H9 (cell line): ENCODE data around the gene SLC17A2. TPM values are rescaled to one million over a fixed set of nuclear protein-coding genes. Genes with fewer than 3 reads are reported as not detected.

ENCODE experiments used
- DNase-seq: peaks from one replicate; pipeline ENCODE4 v3.0.0-alpha.2; 2017
- H2AFZ ChIP-seq: one replicate; pipeline ENCODE4 v1.6.1; 2013; ENCODE audit warnings: mild to moderate bottlenecking, low read length, control low read depth, moderate library complexity
- H2AK5ac ChIP-seq: 2 replicates; pipeline ENCODE4 v1.6.1; 2013; ENCODE audit warnings: low read length, control low read depth, mixed read lengths; ENCODE audit not compliant: insufficient read length
- H2BK120ac ChIP-seq: one replicate; pipeline ENCODE4 v1.6.1; 2013; ENCODE audit warnings: low read depth, mild to moderate bottlenecking, low read length, control low read depth, inconsistent platforms; ENCODE audit not compliant: poor library complexity, severe bottlenecking
- H2BK12ac ChIP-seq: 2 replicates; pipeline ENCODE4 v1.6.1; 2013; ENCODE audit warnings: low read length, control low read depth, mixed read lengths, low read depth; ENCODE audit not compliant: insufficient read length
- H2BK15ac ChIP-seq: 2 replicates; pipeline ENCODE4 v1.6.1; 2013; ENCODE audit warnings: low read depth, low read length, control low read depth
- H2BK20ac ChIP-seq: one replicate; pipeline ENCODE4 v1.6.1; 2013; ENCODE audit warnings: low read depth, mild to moderate bottlenecking, low read length, control low read depth, inconsistent platforms; ENCODE audit not compliant: poor library complexity, severe bottlenecking
- H2BK5ac ChIP-seq: 2 replicates; pipeline ENCODE4 v1.6.1; 2013; ENCODE audit warnings: low read length, control low read depth, mixed read lengths; ENCODE audit not compliant: insufficient read length
- H3K14ac ChIP-seq: 2 replicates; pipeline ENCODE4 v1.6.1; 2013; ENCODE audit warnings: low read length, control low read depth; ENCODE audit not compliant: insufficient read depth
- H3K18ac ChIP-seq: 2 replicates; pipeline ENCODE4 v1.6.1; 2013; ENCODE audit warnings: low read depth, mild to moderate bottlenecking, mixed read lengths, low read length, control low read depth; ENCODE audit not compliant: insufficient read length
- H3K23ac ChIP-seq: 2 replicates; pipeline ENCODE4 v1.6.1; 2013; ENCODE audit warnings: low read length, control low read depth, mixed read lengths, low read depth; ENCODE audit not compliant: insufficient read length
- H3K23me2 ChIP-seq: 2 replicates; pipeline ENCODE4 v1.6.1; 2013; ENCODE audit warnings: low read depth, mild to moderate bottlenecking, mixed read lengths, low read length, control low read depth; ENCODE audit not compliant: insufficient read length, poor library complexity, severe bottlenecking
- H3K27ac ChIP-seq: 2 replicates; pipeline ENCODE4 v1.5.1; 2013; ENCODE audit warnings: low read length, control low read depth, mixed read lengths, low read depth; ENCODE audit not compliant: insufficient read length
- H3K27me3 ChIP-seq: 2 replicates; pipeline ENCODE4 v1.6.1; 2013; ENCODE audit warnings: low read length, control low read depth, inconsistent platforms; ENCODE audit not compliant: insufficient read depth
- H3K4ac ChIP-seq: 2 replicates; pipeline ENCODE4 v1.6.1; 2013; ENCODE audit warnings: low read depth, mild to moderate bottlenecking, control low read depth, inconsistent platforms, low read length, moderate library complexity
- H3K4me1 ChIP-seq: 2 replicates; pipeline ENCODE4 v1.6.1; 2013; ENCODE audit warnings: low read length, control low read depth, inconsistent platforms; ENCODE audit not compliant: insufficient read depth
- H3K4me2 ChIP-seq: 2 replicates; pipeline ENCODE4 v1.6.1; 2013; ENCODE audit warnings: low read length, control low read depth, mixed read lengths; ENCODE audit not compliant: insufficient read length, insufficient read depth
- H3K56ac ChIP-seq: 2 replicates; pipeline ENCODE4 v1.6.1; 2013; ENCODE audit warnings: low read depth, mild to moderate bottlenecking, mixed read lengths, low read length, control low read depth; ENCODE audit not compliant: insufficient read length
- H3K79me1 ChIP-seq: 2 replicates; pipeline ENCODE4 v1.6.1; 2013; ENCODE audit warnings: low read depth, mild to moderate bottlenecking, moderate library complexity, low read length, control low read depth, inconsistent platforms; ENCODE audit not compliant: insufficient read depth, poor library complexity, severe bottlenecking
- H3K79me2 ChIP-seq: 2 replicates; pipeline ENCODE4 v1.6.1; 2013; ENCODE audit warnings: low read length, control low read depth, inconsistent platforms; ENCODE audit not compliant: insufficient read depth
- H3K9ac ChIP-seq: 2 replicates; pipeline ENCODE4 v1.6.1; 2013; ENCODE audit warnings: low read length, control low read depth, mixed read lengths; ENCODE audit not compliant: insufficient read length; ENCODE audit errors: extremely low read depth
- H3K9me3 ChIP-seq: one replicate; pipeline ENCODE4 v1.6.1; 2013; ENCODE audit warnings: low read depth, low read length, inconsistent platforms; ENCODE audit not compliant: control insufficient read depth
- H3T11ph ChIP-seq: one replicate; pipeline ENCODE4 v1.6.1; 2013; ENCODE audit warnings: mild to moderate bottlenecking, low read length, control low read depth, inconsistent platforms
- H4K20me1 ChIP-seq: one replicate; pipeline ENCODE4 v1.6.1; 2013; ENCODE audit not compliant: control insufficient read depth, insufficient read length, insufficient read depth
- H4K5ac ChIP-seq: 2 replicates; pipeline ENCODE4 v1.6.1; 2013; ENCODE audit warnings: low read depth, mild to moderate bottlenecking, mixed read lengths, low read length, control low read depth; ENCODE audit not compliant: insufficient read length
- H4K8ac ChIP-seq: replicated peaks from 2 replicates; pipeline ENCODE4 v1.6.1; 2013; ENCODE audit warnings: low read length, control low read depth, mixed read lengths, low read depth; ENCODE audit not compliant: insufficient read length
- H4K91ac ChIP-seq: 2 replicates; pipeline ENCODE4 v1.6.1; 2013; ENCODE audit warnings: low read depth, mild to moderate bottlenecking, moderate library complexity, mixed read lengths, low read length, control low read depth; ENCODE audit not compliant: insufficient read length
- H3K27ac Mint-ChIP-seq, 3 experiments: 2 replicates in 2 of 3; 3 replicates in 1 of 3; pipeline ENCODE4 v1.8.0; 2020 to 2021; ENCODE audit warnings: mixed read lengths in 3 of 3, mild to moderate bottlenecking in 1 of 3, moderate library complexity in 1 of 3
- H3K27me3 Mint-ChIP-seq: 2 replicates; pipeline ENCODE4 v1.8.0; 2021; ENCODE audit warnings: low read depth, mild to moderate bottlenecking, moderate library complexity, mixed read lengths
- H3K36me3 Mint-ChIP-seq, 3 experiments: 2 replicates in 2 of 3; 3 replicates in 1 of 3; pipeline ENCODE4 v1.8.0; 2020 to 2021; ENCODE audit warnings: low read depth in 3 of 3, mixed read lengths in 3 of 3; ENCODE audit not compliant: insufficient read depth in 1 of 3
- H3K4me1 Mint-ChIP-seq, 2 experiments: 2 replicates each; pipeline ENCODE4 v1.8.0; 2020; ENCODE audit warnings: mixed read lengths in 2 of 2
- H3K4me3 Mint-ChIP-seq, 2 experiments: 2 replicates in 1 of 2; 3 replicates in 1 of 2; pipeline ENCODE4 v1.8.0; 2020 to 2021; ENCODE audit warnings: mild to moderate bottlenecking in 2 of 2, mixed read lengths in 2 of 2, moderate library complexity in 1 of 2
- H3K9me3 Mint-ChIP-seq, 2 experiments: 2 replicates in 1 of 2; 3 replicates in 1 of 2; pipeline ENCODE4 v1.8.0; 2020; ENCODE audit warnings: mild to moderate bottlenecking in 2 of 2, mixed read lengths in 2 of 2, moderate library complexity in 1 of 2
- CTCF ChIP-seq: fragments of 200-600 bp; sonication (generic); conservative IDR thresholded peaks from 3 replicates; pipeline ENCODE4 v1.8.0; 2021; ENCODE audit warnings: antibody characterized with exemption, mild to moderate bottlenecking
- WGBS: extraction: QIAGEN DNeasy Blood & Tissue Kit; methylation state at CpG from one replicate; pipeline ENCODE4 v1.1.7; 2013; ENCODE audit warnings: missing lambda C conversion rate, low lambda C conversion rate, mixed read lengths; ENCODE audit not compliant: insufficient read length; ENCODE audit errors: extremely low coverage; 5-methylcytosine and 5-hydroxymethylcytosine counted together
- total RNA-seq: library from RNA; stranded (reverse); gene quantifications from 2 replicates; pipeline ENCODE4 v1.2.1, GENCODE V29; 2021

SLC17A2 gene
- total RNA-seq, 1 experiment from 2014 or later: not detected

- WGBS: no CpG with 5 or more reads among the region's 4 CpGs
- H3K27me3 Mint-ChIP-seq: peaks cover 11% of the 10 kb centered on the region
- TF ChIP-seq CTCF: no peak
- Histone ChIP-seq H4K20me1 (no peaks in the 10 kb centered on the region), H4K8ac (no peak overlapping the region), H2BK120ac (no peak overlapping the region), H3K9me3 (no peaks in the 10 kb centered on the region), H2BK20ac (no peak overlapping the region), H4K5ac (no peak overlapping the region), H2BK12ac (no peak overlapping the region), H3K14ac (no peak overlapping the region), H3T11ph (no peak overlapping the region), H3K9ac (no peak overlapping the region), H3K4me2 (no peak overlapping the region), H2BK5ac (no peak overlapping the region), H3K4me1 (peaks cover 10% of the 10 kb centered on the region), H3K27ac (no peak overlapping the region), H3K18ac (no peak overlapping the region), H2AK5ac (no peak overlapping the region), H3K27me3 (no peaks in the 10 kb centered on the region; the same call in 1 of the 2 replicates), H3K4ac (no peak overlapping the region), H4K91ac (no peak overlapping the region), H3K79me1 (no peaks in the 10 kb centered on the region), H2BK15ac (no peak overlapping the region), H3K23me2 (no peaks in the 10 kb centered on the region), H3K56ac (no peak overlapping the region), H3K79me2 (no peaks in the 10 kb centered on the region), H2AFZ (no peak overlapping the region), H3K23ac (no peak overlapping the region)
- no peak overlapping the region for H3K27ac Mint-ChIP-seq
- H3K4me1 Mint-ChIP-seq: peaks cover 46 to 57% of the 10 kb centered on the region in 2 experiments
- peaks cover 12 to 36% (median 19%) of the 10 kb centered on the region in 3 experiments for H3K36me3 Mint-ChIP-seq
- H3K9me3 Mint-ChIP-seq: peaks cover 8 to 9% of the 10 kb centered on the region in 2 experiments
- no peak for DNase-seq
- H3K4me3 Mint-ChIP-seq: no peak overlapping the region
Observed at GRCh38 chr6:25965058-25965457, 34.6 kb upstream of the SLC17A2 start.
